Stimulated activated CD4-positive, alpha-beta T cell treated with anti-CD3 and anti-CD28 coated beads, Interleukin-12 subunit alpha, Interleukin-12 subunit beta, amount 100 ng/mL, for 24 hours (primary cell): ENCODE data around the gene PSMA6.
"Not testable (repeated sequence)": the region's sequence is repeated elsewhere in the genome, so short reads cannot be mapped to it uniquely, and the experiment has no call there.

ENCODE experiments used
- DNase-seq, 2 experiments: peaks; one replicate each; pipeline ENCODE4 v3.0.0-alpha.2; 2020; ENCODE audit warnings: low read depth in 2 of 2

The PSMA6 gene

GRCh38 chr14:35344107-35344807 is 52.1 kb downstream of the PSMA6 start:
- no peak for DNase-seq

GRCh38 chr14:35346738-35347322 is 54.6 kb downstream of the PSMA6 start:
- no peak for DNase-seq

- DNase-seq: no peak
Measured at GRCh38 chr14:35347323-35348043, 55.3 kb downstream of the PSMA6 start.

- DNase-seq: not testable (repeated sequence)
Measured at GRCh38 chr14:35348044-35348380, 55.8 kb downstream of the PSMA6 start.

- DNase-seq: no peak
Measured at GRCh38 chr14:35349496-35350365, 57.5 kb downstream of the PSMA6 start.

- no peak for DNase-seq
Measured at GRCh38 chr14:35351497-35351896, 59.3 kb downstream of the PSMA6 start.

GRCh38 chr14:35351897-35352273 is 59.7 kb downstream of the PSMA6 start:
- DNase-seq: no peak

- DNase-seq: no peak
Measured at GRCh38 chr14:35352274-35353233, 60.4 kb downstream of the PSMA6 start.

GRCh38 chr14:35353409-35354172 is 61.4 kb downstream of the PSMA6 start:
- DNase-seq: no peak

GRCh38 chr14:35355235-35355634 is 63.1 kb downstream of the PSMA6 start:
- DNase-seq: not testable (repeated sequence)

GRCh38 chr14:35355981-35356841 is 64.0 kb downstream of the PSMA6 start:
- DNase-seq: peak in 1 of 2 experiments; percentile 51

- DNase-seq: not testable (repeated sequence)
Measured at GRCh38 chr14:35359655-35360054, 67.5 kb downstream of the PSMA6 start.

GRCh38 chr14:35361141-35361480 is 68.9 kb downstream of the PSMA6 start:
- no peak for DNase-seq

GRCh38 chr14:35362450-35362849 is 70.3 kb downstream of the PSMA6 start:
- no peak for DNase-seq

- no peak for DNase-seq
Measured at GRCh38 chr14:35362911-35363374, 70.8 kb downstream of the PSMA6 start.

GRCh38 chr14:35365130-35366055 is 73.2 kb downstream of the PSMA6 start:
- peak; percentile 63 to 74 for DNase-seq

GRCh38 chr14:35366056-35366451 is 73.9 kb downstream of the PSMA6 start:
- no peak for DNase-seq

GRCh38 chr14:35366521-35366976 is 74.4 kb downstream of the PSMA6 start:
- no peak for DNase-seq
